ENCODE data around the gene LRATD1.

LRATD1 gene

GRCh38 chr2:14633461-14634181 lies 1.1 kb downstream of the LRATD1 start:
- no peak for DNase-seq

DNA sequence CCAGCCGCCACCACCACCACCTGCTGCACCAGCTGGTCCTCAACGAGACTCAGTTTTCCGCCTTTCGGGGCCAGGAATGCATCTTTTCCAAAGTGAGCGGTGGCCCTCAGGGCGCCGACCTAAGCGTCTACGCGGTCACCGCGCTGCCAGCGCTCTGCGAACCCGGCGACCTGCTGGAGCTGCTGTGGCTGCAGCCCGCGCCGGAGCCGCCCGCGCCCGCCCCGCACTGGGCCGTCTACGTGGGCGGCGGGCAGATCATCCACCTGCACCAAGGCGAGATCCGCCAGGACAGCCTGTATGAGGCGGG lies 1.6 kb downstream of the LRATD1 start:
- DNase-seq, result no peak

- peak; percentile 69 for DNase-seq
Measured at GRCh38 chr2:14634489-14635390, 2.2 kb downstream of the LRATD1 start.

DNA sequence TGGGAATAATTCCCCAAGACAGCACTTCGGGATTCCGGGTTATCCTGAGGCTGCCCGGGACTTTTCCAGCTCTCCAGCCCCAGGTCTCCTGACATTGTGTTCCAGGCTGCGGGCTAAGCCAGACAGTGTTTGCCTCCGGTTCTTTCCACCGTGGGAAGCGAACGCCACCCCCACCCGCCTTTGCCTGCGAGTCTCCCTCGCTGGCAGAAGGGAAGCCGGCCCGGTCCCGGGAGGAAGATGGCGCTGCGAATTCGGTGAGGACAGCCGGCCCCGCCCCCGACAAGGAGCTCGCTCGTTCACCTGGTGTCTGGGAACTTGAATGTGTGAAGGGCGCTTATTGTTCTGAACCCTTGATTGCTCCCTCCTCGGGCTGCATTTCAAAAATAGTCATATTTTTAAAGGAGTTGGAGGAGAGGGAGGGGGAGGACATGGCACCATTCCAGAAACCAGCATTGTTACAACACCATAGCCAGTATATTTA lies 2.9 kb downstream of the LRATD1 start:
- peak; percentile 86 for DNase-seq

GRCh38 chr2:14638488-14638887 lies 6.0 kb downstream of the LRATD1 start:
- DNase-seq, result no peak

GRCh38 chr2:14641116-14641515 lies 8.6 kb downstream of the LRATD1 start:
- no peak for DNase-seq

- no peak for DNase-seq
Measured at GRCh38 chr2:14642499-14642898, 10.0 kb downstream of the LRATD1 start.

DNA sequence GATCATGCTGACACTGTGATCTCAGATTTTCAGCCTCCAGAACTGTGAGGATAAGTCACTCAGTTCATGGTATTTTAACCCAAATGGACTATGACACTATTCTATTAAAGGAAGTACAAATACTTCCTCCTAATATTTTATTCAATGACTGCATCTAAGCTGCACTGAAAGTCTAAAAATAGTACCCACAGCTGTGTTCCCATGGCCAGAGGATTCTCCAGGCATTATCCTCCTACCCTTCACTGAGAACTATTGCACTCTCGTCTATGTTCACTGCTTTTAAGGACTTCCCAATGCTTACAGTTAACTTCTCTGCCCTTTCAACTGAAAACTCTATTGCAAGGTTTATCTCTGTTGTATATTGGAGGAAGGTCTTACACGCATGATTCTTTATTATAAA lies 15.2 kb downstream of the LRATD1 start:
- DNase-seq, result no peak

DNA sequence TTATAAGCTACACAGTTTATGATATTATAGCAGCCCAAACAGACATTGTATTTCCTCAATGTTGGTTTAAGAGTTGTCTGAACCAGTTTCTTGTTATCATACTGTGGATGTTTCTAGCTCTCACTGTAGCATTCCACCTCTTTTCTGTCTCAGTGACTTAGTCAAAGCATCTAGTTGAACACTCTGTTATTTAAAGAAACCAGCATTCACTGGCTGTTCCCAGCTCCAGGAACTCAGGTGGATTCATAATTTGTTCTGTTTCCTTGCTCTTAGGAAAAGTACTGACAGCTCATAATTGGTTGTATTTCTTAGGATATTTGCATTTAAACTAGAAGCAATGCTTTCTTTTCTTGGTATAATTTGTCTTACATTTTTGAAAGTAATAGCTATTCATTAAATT lies 17.5 kb downstream of the LRATD1 start:
- DNase-seq, result no peak

- DNase-seq, result no peak
Measured at GRCh38 chr2:14654835-14655282, 22.3 kb downstream of the LRATD1 start.

- no peak for DNase-seq
Measured at GRCh38 chr2:14656146-14656545, 23.6 kb downstream of the LRATD1 start.

DNA sequence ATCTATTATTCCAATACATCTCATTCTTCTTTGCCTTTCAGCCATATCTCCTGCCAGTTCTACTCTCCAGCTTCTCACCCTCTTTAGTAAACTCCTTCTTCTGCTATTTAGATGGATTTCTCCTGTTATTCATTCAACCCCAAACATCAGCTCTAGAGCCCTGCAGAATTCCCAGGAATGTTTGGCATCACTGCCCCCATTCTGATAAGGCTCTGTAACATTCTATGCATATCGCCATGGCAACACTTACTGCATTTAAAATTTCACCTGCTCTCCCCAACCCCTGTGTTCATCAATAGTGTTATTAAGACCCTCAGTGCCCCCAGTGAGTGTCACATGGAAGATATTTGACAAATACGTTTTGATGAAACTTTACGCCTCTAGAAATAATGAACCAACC lies 28.6 kb downstream of the LRATD1 start:
- no peak for DNase-seq

- no peak for DNase-seq
Measured at GRCh38 chr2:14673351-14673875, 40.9 kb downstream of the LRATD1 start.

DNA sequence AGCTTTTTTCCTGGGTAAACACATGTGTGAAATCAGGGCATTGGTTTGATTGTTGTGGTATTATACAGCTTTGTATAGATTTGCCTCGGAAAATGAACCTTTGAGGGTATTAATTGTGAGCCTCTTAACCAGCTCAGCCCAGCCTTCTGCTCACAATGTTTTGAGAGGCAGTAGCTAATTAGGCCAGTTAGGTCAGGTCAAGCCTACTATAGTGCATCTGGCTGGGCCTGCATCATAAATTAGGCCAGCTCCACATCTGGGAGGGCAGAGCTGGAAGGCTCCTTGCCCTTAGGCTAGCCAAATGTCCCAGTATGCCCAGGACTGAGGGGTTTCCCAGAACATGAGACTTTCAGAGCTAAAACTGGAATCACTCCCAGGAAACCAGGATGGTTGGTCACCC lies 43.0 kb downstream of the LRATD1 start:
- no peak for DNase-seq

GRCh38 chr2:14676371-14676770 lies 43.9 kb downstream of the LRATD1 start:
- DNase-seq, result no peak

DNA sequence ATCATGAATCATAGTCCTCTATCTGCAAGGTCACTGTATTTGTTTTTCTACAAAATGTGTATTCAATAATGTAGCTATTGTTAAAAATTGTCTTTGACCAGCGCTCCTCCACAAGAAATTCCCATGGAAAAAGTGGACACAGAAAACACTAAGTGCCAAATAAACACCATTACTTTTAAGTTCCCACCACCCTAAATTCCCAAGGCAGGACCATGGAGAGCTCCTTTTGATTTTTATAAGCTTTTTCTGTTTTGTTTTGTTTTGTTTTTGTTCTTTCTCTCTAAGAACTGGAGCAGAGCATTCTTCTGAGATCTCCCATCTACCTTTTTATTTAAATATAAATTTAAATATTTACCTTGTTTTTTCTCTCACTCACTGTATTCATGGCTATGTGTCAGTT lies 44.5 kb downstream of the LRATD1 start:
- no peak for DNase-seq

DNA sequence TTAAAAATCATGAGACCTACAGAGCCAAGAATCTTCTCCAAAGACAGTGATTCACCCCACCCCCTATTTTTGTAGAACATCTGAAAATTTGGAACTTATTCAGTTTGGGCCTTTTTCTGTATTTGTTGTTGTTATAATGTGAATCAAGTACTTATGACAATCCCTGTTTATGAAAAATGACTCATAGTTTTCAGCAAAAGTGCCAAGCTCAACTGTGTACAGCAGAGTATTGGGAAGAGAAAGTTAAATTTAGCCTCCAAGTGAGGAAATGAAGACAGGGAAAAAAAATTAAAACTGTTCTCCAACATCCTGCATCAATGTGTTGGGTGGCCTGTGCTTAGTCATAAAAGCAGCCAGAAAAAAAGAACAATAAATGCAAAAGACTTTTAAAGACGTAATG lies 46.2 kb downstream of the LRATD1 start:
- DNase-seq, result no peak

DNA sequence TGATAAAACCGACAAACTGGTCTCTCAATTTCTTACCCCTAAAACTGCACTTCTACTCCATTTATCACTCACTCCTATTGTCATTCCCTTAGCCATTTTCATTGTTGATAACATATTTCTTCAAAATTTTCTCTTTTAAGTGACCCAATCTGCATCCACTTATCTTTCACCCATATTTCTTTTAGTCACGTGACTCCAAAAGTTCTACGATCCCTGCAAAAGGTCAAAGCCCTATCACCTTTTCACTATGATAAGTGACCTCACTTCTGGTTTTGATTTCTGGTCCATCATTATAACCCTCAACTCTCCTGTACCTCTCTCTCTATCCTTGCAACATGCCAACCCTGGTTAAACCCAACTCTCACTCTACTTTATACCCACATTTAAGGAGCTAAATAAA lies 49.1 kb downstream of the LRATD1 start:
- DNase-seq, result no peak
